ENCODE data around the gene PIK3R2. TPM values are rescaled to one million over a fixed set of nuclear protein-coding genes. Genes with fewer than 3 reads are reported as not detected.

Gene PIK3R2
- polyA plus RNA-seq, 1 donor (not counting 4 experiments of a cell fraction or from before 2014, with no cell fraction given), result 13.9 TPM

DNA sequence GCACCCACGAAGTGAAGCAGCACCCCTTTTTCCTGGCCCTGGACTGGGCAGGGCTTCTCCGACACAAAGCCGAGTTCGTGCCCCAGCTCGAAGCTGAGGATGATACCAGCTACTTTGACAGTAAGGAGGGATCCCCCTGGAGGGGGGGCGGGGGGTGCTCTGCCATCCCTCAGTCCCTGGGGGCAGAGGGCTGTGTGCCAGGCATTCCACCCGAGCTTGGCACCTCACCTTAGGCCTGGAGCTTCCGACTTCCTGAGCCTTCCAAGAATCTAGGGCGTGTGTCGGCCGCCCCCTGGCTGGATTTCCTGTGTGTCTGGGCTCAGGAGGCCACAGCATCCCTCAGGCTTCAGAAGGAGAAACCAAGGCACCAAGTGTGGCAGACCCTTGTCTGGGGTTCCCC lies 15.7 kb upstream of the PIK3R2 start:
- Histone ChIP-seq H3K9me3 (ENCODE audit: control insufficient read depth, low read depth, low read length) (no peaks in the 10 kb centered on the region), H3K27me3 (ENCODE audit: control insufficient read depth, extremely low read depth, insufficient read depth, low read length) (no peaks in the 10 kb centered on the region), H3K9ac (ENCODE audit: control insufficient read depth, extremely low read depth, insufficient read depth, low read length) (no peak overlapping the region), H3K4me2 (ENCODE audit: control insufficient read depth, extremely low read depth, insufficient read depth, low read depth, low read length) (no peak overlapping the region), H3K4me1 (ENCODE audit: control insufficient read depth, extremely low read depth, insufficient read depth, low read length) (peaks cover 7% of the 10 kb centered on the region), H4K20me1 (ENCODE audit: control insufficient read depth, extremely low read depth, insufficient read depth, low read length) (no peaks in the 10 kb centered on the region), H2AFZ (ENCODE audit: control insufficient read depth, low read length) (no peak overlapping the region), H3K9me1 (ENCODE audit: control insufficient read depth, extremely low read depth, insufficient read depth, low read length) (no peaks in the 10 kb centered on the region), H3K4me3 (ENCODE audit: control insufficient read depth in 2 of 3, extremely low read depth in 1 of 3, insufficient read depth in 2 of 3, low read depth in 1 of 3, low read length in 3 of 3) (no peak overlapping the region), H3K36me3 (ENCODE audit: control insufficient read depth in 2 of 2, extremely low read depth in 1 of 2, insufficient read depth in 2 of 2, low read length in 2 of 2) (peaks cover 0 to 11% of the 10 kb centered on the region in 2 experiments), H3K79me2 (ENCODE audit: control insufficient read depth, insufficient read depth, low read length) (no peaks in the 10 kb centered on the region), H3K27ac (ENCODE audit: control insufficient read depth, insufficient read depth, low read length) (no peak overlapping the region)
- dilution Hi-C loops (cut with MboI; ENCODE audit: extremely low pct_ligation_motif_present, low sequenced_read_pairs), result no loop called here
- TF ChIP-seq EZH2 (IDR thresholded peaks at IDR 0.05; ENCODE audit: low read length), result no peak
- TF ChIP-seq, protein P1, sequence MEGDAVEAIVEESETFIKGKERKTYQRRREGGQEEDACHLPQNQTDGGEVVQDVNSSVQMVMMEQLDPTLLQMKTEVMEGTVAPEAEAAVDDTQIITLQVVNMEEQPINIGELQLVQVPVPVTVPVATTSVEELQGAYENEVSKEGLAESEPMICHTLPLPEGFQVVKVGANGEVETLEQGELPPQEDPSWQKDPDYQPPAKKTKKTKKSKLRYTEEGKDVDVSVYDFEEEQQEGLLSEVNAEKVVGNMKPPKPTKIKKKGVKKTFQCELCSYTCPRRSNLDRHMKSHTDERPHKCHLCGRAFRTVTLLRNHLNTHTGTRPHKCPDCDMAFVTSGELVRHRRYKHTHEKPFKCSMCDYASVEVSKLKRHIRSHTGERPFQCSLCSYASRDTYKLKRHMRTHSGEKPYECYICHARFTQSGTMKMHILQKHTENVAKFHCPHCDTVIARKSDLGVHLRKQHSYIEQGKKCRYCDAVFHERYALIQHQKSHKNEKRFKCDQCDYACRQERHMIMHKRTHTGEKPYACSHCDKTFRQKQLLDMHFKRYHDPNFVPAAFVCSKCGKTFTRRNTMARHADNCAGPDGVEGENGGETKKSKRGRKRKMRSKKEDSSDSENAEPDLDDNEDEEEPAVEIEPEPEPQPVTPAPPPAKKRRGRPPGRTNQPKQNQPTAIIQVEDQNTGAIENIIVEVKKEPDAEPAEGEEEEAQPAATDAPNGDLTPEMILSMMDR (optimal IDR thresholded peaks at IDR 0.05 in 1 of 3, IDR thresholded peaks at IDR 0.05 in 1 of 3, conservative IDR thresholded peaks at IDR 0.05 in 1 of 3; ENCODE audit: extremely low read depth in 1 of 3, insufficient read depth in 2 of 3, low read length in 3 of 3), result peak in 1 of 3 experiments; percentile 18
- FAIRE-seq, result no peak
- DNase-seq (ENCODE audit: low read depth, low spot score), result no peak

GRCh38 chr19:18137657-18138339 lies 15.2 kb upstream of the PIK3R2 start:
- Histone ChIP-seq H2AFZ (ENCODE audit: control insufficient read depth, low read length) (no peak overlapping the region), H3K27ac (ENCODE audit: control insufficient read depth, insufficient read depth, low read length) (no peak overlapping the region), H3K4me1 (ENCODE audit: control insufficient read depth, extremely low read depth, insufficient read depth, low read length) (peaks cover 7% of the 10 kb centered on the region), H3K79me2 (ENCODE audit: control insufficient read depth, insufficient read depth, low read length) (no peaks in the 10 kb centered on the region), H3K36me3 (ENCODE audit: control insufficient read depth in 2 of 2, extremely low read depth in 1 of 2, insufficient read depth in 2 of 2, low read length in 2 of 2) (peaks cover 0 to 11% of the 10 kb centered on the region in 2 experiments), H3K4me3 (ENCODE audit: control insufficient read depth in 2 of 3, extremely low read depth in 1 of 3, insufficient read depth in 2 of 3, low read depth in 1 of 3, low read length in 3 of 3) (no peak overlapping the region), H3K9me3 (ENCODE audit: control insufficient read depth, low read depth, low read length) (no peaks in the 10 kb centered on the region), H3K27me3 (ENCODE audit: control insufficient read depth, extremely low read depth, insufficient read depth, low read length) (no peaks in the 10 kb centered on the region), H4K20me1 (ENCODE audit: control insufficient read depth, extremely low read depth, insufficient read depth, low read length) (no peaks in the 10 kb centered on the region), H3K9me1 (ENCODE audit: control insufficient read depth, extremely low read depth, insufficient read depth, low read length) (no peaks in the 10 kb centered on the region), H3K9ac (ENCODE audit: control insufficient read depth, extremely low read depth, insufficient read depth, low read length) (no peak overlapping the region), H3K4me2 (ENCODE audit: control insufficient read depth, extremely low read depth, insufficient read depth, low read depth, low read length) (no peak overlapping the region)
- no peak for TF ChIP-seq EZH2 (IDR thresholded peaks at IDR 0.05; ENCODE audit: low read length)
- TF ChIP-seq, protein P1 (optimal IDR thresholded peaks at IDR 0.05 in 1 of 3, IDR thresholded peaks at IDR 0.05 in 1 of 3, conservative IDR thresholded peaks at IDR 0.05 in 1 of 3; ENCODE audit: extremely low read depth in 1 of 3, insufficient read depth in 2 of 3, low read length in 3 of 3), result no peak
- dilution Hi-C loops (cut with MboI; ENCODE audit: extremely low pct_ligation_motif_present, low sequenced_read_pairs), result no loop called here
- DNase-seq (ENCODE audit: low read depth, low spot score), result no peak
- FAIRE-seq, result no peak

Measured in keratinocyte (primary cell).